KBM-7 (cell line): ENCODE results near the gene CARD11.
A peak's percentile ranks its signal among the peaks of the same experiment; 100 is the strongest.

Experiments
- DNase-seq: peaks from one replicate; pipeline ENCODE4 v3.0.0-alpha.2; 2015
- in situ Hi-C: fragments of 300-500 bp; cut with MboI; formaldehyde crosslinking; loops from 2 replicates; pipeline ENCODE4 v1.14.3; 2020; ENCODE audit warnings: low sequenced_read_pairs, low pct_unique_long_range_greater_than_20kb, mixed read lengths

CARD11 gene

GRCh38 chr7:2873146-2873545 lies 170.5 kb downstream of the CARD11 start:
- DNase-seq: no peak
- in situ Hi-C loops: loop anchor here (10.0 kb wide), 1 partner anchor 282 kb away; no protein-coding TSS in a partner anchor

GRCh38 chr7:2872296-2872874 lies 171.3 kb downstream of the CARD11 start:
- no peak for DNase-seq
- in situ Hi-C loops: loop anchor here (10.0 kb wide), 1 partner anchor 282 kb away; no protein-coding TSS in a partner anchor

- peak; percentile 78 for DNase-seq
- in situ Hi-C loops: loop anchor here (10.0 kb wide), 1 partner anchor 284 kb away; no protein-coding TSS in a partner anchor
Observed at GRCh38 chr7:2870471-2870931, 173.2 kb downstream of the CARD11 start.

- in situ Hi-C loops: loop anchor here (10.0 kb wide), 1 partner anchor 285 kb away; no protein-coding TSS in a partner anchor
- DNase-seq: no peak
Observed at GRCh38 chr7:2869981-2870380, 173.7 kb downstream of the CARD11 start.

DNA sequence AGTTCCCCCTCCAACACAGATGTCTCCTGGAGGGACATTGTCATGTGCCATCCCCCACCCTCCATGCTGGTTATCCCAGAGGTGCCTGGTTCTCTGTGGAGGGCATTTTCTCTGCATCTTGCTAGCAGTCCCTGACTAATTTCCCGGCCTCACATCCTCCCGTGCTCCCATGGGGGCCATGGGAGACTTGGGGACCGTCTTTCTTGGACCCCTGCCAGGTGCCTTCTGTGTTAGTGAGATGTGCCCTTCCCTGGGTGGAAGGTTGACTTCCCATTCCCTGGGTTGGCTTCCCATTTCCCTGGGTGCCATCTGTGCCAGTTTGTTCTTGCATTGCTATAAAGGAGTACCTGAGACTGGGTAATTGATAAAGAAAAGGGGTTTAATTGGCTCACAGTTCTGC lies 177.1 kb downstream of the CARD11 start:
- in situ Hi-C loops: no loop called here
- no peak for DNase-seq

DNA sequence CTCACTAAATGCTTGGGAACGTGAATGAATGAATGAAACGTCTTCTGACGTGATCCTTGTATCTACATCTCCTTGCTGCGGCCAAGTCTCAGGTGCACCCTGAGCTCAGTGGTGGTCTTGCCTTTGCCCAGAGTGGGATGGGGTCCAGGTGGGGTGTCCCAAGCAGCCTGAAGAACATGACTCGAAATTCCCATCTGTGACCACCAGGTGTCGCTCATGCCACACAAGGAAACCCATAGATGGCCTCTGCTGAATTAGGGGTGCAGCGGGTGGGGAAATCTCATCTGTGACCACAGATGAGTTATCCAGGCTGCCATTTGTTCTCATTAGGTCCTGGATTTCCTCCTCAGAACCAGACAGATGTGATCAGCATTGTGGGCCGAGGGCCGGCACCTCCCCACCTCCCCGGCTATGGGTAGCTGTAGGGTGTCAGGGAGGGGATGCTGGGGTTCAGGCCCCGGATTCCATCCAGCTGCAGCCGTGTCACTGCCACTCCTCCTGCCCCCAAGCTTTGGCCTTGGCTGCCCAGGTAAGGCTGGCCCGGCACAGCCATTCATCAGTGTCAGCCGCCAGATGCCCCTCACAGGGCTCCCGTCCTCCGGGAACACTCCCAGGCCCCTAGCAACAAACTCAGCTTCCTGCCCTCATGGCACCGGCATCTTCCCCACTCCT lies 178.5 kb downstream of the CARD11 start:
- DNase-seq: peak; percentile 71
- in situ Hi-C loops: no loop called here

DNA sequence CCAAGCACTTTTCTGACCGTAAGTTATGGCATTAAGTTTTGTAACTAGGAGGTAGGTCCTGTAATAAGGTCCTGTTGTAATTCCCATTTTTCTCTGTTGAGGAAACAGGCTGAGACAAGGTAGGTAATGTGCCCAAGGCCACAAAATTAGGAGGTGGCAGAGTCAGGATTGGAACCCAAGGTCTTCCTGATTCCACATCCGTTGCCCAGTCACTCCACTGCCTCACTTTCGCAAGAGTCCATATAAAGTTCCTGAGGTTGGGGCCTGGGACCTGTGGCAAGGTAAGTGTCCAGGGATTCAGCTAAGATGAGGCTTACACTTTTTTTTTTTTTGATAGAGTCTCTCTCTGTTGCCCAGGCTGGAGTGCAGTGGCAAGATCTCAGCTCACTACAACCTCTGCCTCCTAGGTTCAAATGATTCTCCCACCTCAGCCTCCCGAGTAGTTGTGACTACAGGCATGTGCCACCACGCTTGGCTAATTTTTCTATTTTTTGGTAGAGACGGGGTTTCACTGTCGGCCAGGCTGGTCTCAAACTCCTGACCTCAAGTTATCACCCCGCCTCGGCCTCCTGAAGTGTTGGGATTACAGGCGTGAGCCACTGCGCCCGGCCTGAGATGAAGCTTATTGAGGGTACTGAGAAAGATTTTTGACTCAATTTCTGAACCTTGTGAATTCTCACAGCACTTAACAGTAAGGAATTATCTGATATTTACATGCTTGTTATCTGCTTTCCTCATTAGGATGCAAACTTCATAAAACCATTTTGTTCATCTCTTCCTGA lies 179.3 kb downstream of the CARD11 start:
- in situ Hi-C loops: no loop called here

DNA sequence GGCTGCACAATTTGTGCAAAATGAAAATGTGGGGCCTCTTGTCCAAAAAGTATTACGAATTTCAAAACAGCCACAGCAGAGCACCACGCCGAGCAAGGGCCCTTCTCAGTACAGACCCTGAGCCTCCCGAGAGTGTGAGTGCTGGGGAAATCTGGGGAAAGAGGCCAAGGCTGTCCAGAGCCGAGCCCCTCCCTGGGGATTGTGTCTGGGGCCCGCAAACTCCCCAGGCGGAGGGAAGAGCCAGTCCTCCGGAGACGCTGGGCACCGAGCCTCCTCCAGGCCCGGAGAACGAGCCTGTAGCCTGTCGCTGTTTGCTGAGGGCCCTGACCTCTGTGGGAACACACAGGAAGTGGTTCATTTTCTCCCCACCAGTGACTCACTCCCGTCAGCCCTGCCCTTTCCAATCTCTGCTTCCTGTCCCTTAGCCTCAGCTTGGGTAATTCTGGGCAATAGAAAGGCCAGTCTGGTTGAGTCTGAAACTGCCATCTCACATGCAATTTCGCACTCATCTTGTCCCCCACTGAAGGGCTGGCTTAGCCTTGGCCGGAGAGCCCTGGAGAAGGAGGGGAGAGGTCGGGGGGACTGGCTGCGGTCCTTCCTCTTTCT lies 180.1 kb downstream of the CARD11 start:
- DNase-seq: peak; percentile 92
- in situ Hi-C loops: no loop called here

More for the DNA sequence above, 179.3 kb downstream of the CARD11 start:
- no peak for DNase-seq

DNA sequence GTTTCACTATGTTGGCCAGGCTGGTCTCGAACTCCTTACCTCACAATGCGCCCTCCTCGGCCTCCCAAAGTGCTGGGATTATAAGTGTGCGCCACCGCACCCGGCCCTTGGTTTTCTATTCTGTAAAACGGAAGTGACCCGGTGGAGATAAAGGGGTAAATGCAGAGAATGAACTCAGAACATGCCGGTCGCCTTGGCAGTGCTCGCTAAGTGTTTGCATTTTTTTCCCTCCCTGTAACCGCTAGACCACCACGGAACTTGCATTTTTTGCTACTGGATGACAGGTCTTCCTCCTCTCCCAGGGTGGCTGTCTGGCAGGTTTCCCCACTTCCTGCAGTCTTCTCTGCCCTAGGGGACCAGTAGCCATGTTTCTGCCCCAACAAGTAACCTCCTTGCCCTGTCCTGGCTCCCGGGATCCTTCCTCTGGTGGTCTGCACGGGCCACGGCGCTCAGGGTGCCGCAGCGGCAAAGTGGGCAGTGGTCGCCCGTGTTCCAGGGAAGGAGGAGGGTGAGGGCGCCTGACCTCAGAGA lies 180.8 kb downstream of the CARD11 start:
- DNase-seq: peak; percentile 87
- in situ Hi-C loops: no loop called here

DNA sequence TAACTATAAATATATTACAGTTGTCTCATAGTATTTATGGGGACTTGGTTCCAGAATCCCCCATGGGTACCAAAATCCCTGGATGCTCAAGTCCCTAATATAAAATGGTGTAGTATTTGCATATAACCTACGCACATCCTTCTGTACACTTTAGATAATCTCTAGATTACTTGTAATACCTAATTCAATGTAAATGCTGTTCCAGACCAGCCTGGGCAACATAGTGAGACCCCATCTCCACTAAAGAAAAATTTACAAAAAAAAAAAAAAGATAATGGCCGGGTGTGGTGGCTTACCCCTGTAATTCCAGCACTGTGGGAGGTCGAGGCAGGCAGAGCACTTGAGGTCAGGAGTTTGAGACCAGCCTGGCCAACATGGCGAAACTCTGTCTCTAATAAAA lies 182.2 kb downstream of the CARD11 start:
- DNase-seq: no peak
- in situ Hi-C loops: no loop called here

- DNase-seq: no peak
Observed at GRCh38 chr7:2860627-2861133, 183.0 kb downstream of the CARD11 start.

GRCh38 chr7:2859952-2860351 lies 183.7 kb downstream of the CARD11 start:
- DNase-seq: no peak
- in situ Hi-C loops: no loop called here

More at GRCh38 chr7:2860627-2861133, 183.0 kb downstream of the CARD11 start:
- in situ Hi-C loops: no loop called here

DNA sequence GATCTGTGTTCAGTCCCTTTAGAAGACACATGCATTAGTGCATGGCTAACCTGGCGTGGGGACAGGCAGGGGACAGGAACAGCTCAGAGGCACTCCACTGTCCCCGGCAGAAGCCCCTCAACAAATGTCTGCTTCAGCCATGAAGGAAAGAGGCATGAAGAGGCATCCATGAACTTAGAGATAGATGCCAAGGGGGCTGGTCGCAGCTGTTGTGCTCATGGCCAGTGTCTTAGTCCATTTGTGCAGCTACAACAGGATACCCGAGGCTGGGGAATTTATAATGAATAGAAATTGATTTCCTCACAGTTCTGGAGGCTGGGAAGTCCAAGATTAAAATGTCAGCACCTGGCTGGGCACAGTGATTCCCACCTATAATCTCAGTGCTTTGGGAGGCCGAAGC lies 185.0 kb downstream of the CARD11 start:
- in situ Hi-C loops: no loop called here
- DNase-seq: no peak

DNA sequence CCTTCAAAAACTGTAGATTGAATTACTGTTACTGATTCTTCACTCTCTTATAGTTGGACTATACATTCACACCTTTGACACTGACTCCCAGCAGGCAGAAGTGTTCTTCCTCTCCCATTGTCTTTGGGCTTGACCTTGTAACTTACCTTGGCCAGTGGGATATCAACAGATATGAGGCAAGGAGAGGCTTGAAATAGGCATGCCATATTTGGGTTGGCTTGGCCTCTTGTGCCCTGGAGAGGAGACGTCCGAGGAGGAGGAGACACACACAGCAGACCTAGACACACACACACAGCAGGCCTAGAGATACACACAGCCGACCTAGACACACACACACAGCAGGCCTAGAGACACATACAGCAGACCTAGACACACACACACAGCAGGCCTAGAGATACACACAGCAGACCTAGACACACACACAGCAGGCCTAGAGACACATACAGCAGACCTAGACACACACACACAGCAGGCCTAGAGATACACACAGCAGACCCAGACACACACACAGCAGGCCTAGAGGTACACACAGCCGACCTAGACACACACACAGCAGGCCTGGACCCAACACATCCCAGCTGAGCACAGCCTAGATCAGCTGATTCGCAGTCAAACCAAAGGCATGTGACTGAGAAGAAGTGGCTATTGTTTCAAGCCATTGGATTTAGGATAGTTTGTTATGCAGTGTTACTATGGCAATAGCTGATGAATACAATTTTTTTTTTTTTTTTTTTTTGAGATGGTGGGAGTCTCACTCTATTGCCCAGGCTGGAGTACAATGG lies 187.1 kb downstream of the CARD11 start:
- in situ Hi-C loops: no loop called here
- DNase-seq: no peak
